HepG2 (cell line): Measurements from ENCODE around the gene MRPS31. TPM values are rescaled to one million over a fixed set of nuclear protein-coding genes. Genes with fewer than 3 reads are reported as not detected.

Source experiments
- ATAC-seq: fragments of 200-7000 bp; cut with Tn5 transposase; 3 replicates; pipeline ENCODE4 v1.9.1; 2020; ENCODE audit warnings: mild to moderate bottlenecking, moderate library complexity
- BruUV-seq: library from RNA; stranded (reverse); fragments of 400-500 nt; replicated peaks from 2 replicates; lab custom pipeline; 2021; lab: Mats Ljungman, UMichigan
- CTCF ChIA-PET: fragments of 300-600 bp; formaldehyde crosslinking; extraction: SDS; loops from one replicate; lab custom pipeline; 2021; ENCODE audit warnings: low total read pairs, inconsistent platforms, low intra/inter-chr PET ratio; lab: Yijun Ruan, JAX
- POLR2A ChIA-PET: fragments of 350-600 bp; sonication (Branson Sonifier 250); formaldehyde crosslinking; loops from one replicate; lab custom pipeline; 2020; ENCODE audit warnings: antibody characterized with exemption, inconsistent platforms; lab: Yijun Ruan, JAX
- DNase-seq: peaks from one replicate; pipeline ENCODE4 v3.0.0-alpha.2; 2015; ENCODE audit warnings: low spot score
- FAIRE-seq: peaks from 3 replicates; lab custom pipeline; 2011; peaks lifted over from hg19 to GRCh38; lab: Jason Lieb, UNC
- H2AFZ ChIP-seq: one replicate; pipeline ENCODE4 v1.6.1; 2011; ENCODE audit warnings: low read length, inconsistent platforms
- H3K27ac ChIP-seq: fragments of 300-600 bp; 3 replicates; pipeline ENCODE4 v1.8.0; 2011; ENCODE audit warnings: mixed run types, mild to moderate bottlenecking, mixed read lengths, low read length, inconsistent platforms; ENCODE audit not compliant: insufficient read depth; ENCODE audit errors: extremely low read length
- H3K27me3 ChIP-seq, 2 experiments: fragments of 200-600 bp in 1 of 2; 2 replicates in 1 of 2; 3 replicates in 1 of 2; pipeline versions ENCODE4 v1.6.0 to v1.8.0; 2011; ENCODE audit warnings: low read length in 2 of 2, mild to moderate bottlenecking in 2 of 2, moderate library complexity in 2 of 2, inconsistent platforms in 1 of 2; ENCODE audit not compliant: insufficient read depth in 2 of 2, control insufficient read depth in 1 of 2
- H3K36me3 ChIP-seq, 2 experiments: fragments of 200-600 bp in 1 of 2; replicated peaks in 1 of 2; 2 replicates in 1 of 2; 3 replicates in 1 of 2; pipeline versions ENCODE4 v1.5.1 to v1.8.0; 2011; ENCODE audit warnings: low read length in 2 of 2, inconsistent platforms in 1 of 2; ENCODE audit not compliant: insufficient read depth in 2 of 2, control insufficient read depth in 1 of 2
- H3K4me1 ChIP-seq: 2 replicates; pipeline ENCODE4 v1.5.1; 2012; ENCODE audit warnings: low read length, inconsistent platforms; ENCODE audit not compliant: insufficient read depth
- H3K4me2 ChIP-seq: 2 replicates; pipeline ENCODE4 v1.6.0; 2011; ENCODE audit warnings: low read depth, low read length, inconsistent platforms
- H3K4me3 ChIP-seq, 3 experiments: fragments of 200-600 bp in 1 of 3; sonication (generic), shearing (Covaris generic) in 1 of 3; replicated peaks in 1 of 3; 2 replicates each; pipeline ENCODE4 v1.5.1; 2011 to 2016; ENCODE audit warnings: low read length in 3 of 3, inconsistent platforms in 2 of 3, low read depth in 2 of 3, mild to moderate bottlenecking in 2 of 3, control low read depth in 1 of 3, mixed read lengths in 1 of 3; ENCODE audit not compliant: insufficient read depth in 1 of 3
- H3K79me2 ChIP-seq: one replicate; pipeline ENCODE4 v1.6.1; 2011; ENCODE audit warnings: low read length, inconsistent platforms; ENCODE audit not compliant: insufficient read depth
- H3K9ac ChIP-seq: 2 replicates; pipeline ENCODE4 v1.6.0; 2011; ENCODE audit warnings: mild to moderate bottlenecking, low read depth, low read length, inconsistent platforms; ENCODE audit not compliant: insufficient read depth
- H3K9me3 ChIP-seq: 2 replicates; pipeline ENCODE4 v1.5.1; 2012; ENCODE audit warnings: mild to moderate bottlenecking, low read length
- H4K20me1 ChIP-seq: 2 replicates; pipeline ENCODE4 v1.6.0; 2011; ENCODE audit warnings: inconsistent platforms, mild to moderate bottlenecking, low read length, moderate library complexity; ENCODE audit not compliant: insufficient read depth
- GTF2F1 ChIP-seq: fragments of 150-350 bp; IDR thresholded peaks from 2 replicates; pipeline ENCODE4 v1.6.1; 2014; ENCODE audit warnings: low read length
- KDM1A ChIP-seq: IDR thresholded peaks from 2 replicates; pipeline ENCODE4 v1.6.1; 2016; ENCODE audit warnings: missing compliant biosample characterization
- SRF ChIP-seq: IDR thresholded peaks from 2 replicates; pipeline ENCODE4 v1.6.1; 2011; ENCODE audit warnings: mild to moderate bottlenecking, low read depth, low read length, moderate library complexity
- ZMYM4 ChIP-seq: sonication (generic); formaldehyde crosslinking; IDR thresholded peaks from 2 replicates; pipeline ENCODE4 v1.8.1; 2023; ENCODE audit warnings: mild to moderate bottlenecking, missing genetic modification reagents
- ZNF317 ChIP-seq: sonication (generic); formaldehyde crosslinking; IDR thresholded peaks from 2 replicates; pipeline ENCODE4 v1.5.0; 2020; ENCODE audit warnings: mild to moderate bottlenecking, missing genetic modification reagents
- ZNF510 ChIP-seq: sonication (generic); formaldehyde crosslinking; IDR thresholded peaks from 2 replicates; pipeline ENCODE4 v1.4.0; 2020; ENCODE audit warnings: low read depth, mild to moderate bottlenecking, missing genetic modification reagents
- ZNF7 ChIP-seq: IDR thresholded peaks from 2 replicates; pipeline ENCODE4 v1.6.1; 2016; ENCODE audit warnings: missing biosample characterization, missing genetic modification reagents
- WGBS: methylation state at CpG from one replicate; pipeline ENCODE4 v1.1.6; 2017; ENCODE audit warnings: low lambda C conversion rate; 5-methylcytosine and 5-hydroxymethylcytosine counted together
- in situ Hi-C: cut with HindIII; loops from 2 replicates; pipeline ENCODE4 v1.10.0; 2017; ENCODE audit warnings: low pct_unique_long_range_greater_than_20kb; ENCODE audit not compliant: extremely low pct_ligation_motif_present
- intact Hi-C: fragments of 100-400 bp; cut with micrococcal nuclease; formaldehyde crosslinking; loops from one replicate; pipeline ENCODE4 v1.10.0; 2022; ENCODE audit not compliant: unreplicated experiment
- polyA plus RNA-seq, 8 experiments: library from polyadenylated mRNA; depleted of rRNA in 3 of 8; stranded (reverse) in 7 of 8; unstranded in 1 of 8; fragments of >200 nt; fragmentation: Illumina TruSeq in 4 of 8; extraction: Trizol in 4 of 8; gene quantifications; 2 replicates each; pipeline versions ENCODE4 v1.2.1 to v1.2.3, GENCODE V29; 2011 to 2016; ENCODE audit warnings: low read depth in 4 of 8, missing spikeins in 1 of 8, mixed read lengths in 1 of 8; ENCODE audit not compliant: insufficient read depth in 1 of 8
- total RNA-seq, 5 experiments: library from RNA; depleted of rRNA; stranded (reverse); fragments of >200 nt; fragmentation: Illumina TruSeq; extraction: Trizol; gene quantifications; 2 replicates each; pipeline ENCODE4 v1.2.3, GENCODE V29; 2016; ENCODE audit warnings: low read depth in 1 of 5
- TF ChIP-seq, protein P1 (sequence below): sonication (generic); formaldehyde crosslinking; IDR thresholded peaks from 2 replicates; pipeline ENCODE4 v1.5.0; 2020; ENCODE audit warnings: missing genetic modification reagents
- TF ChIP-seq, protein P2 (sequence below): sonication (generic); formaldehyde crosslinking; conservative IDR thresholded peaks from 2 replicates; pipeline ENCODE4 v1.4.0; 2020; ENCODE audit warnings: missing genetic modification reagents
- TF ChIP-seq, protein P3 (sequence below): sonication (generic); formaldehyde crosslinking; IDR thresholded peaks from 2 replicates; pipeline ENCODE4 v1.5.0; 2020; ENCODE audit warnings: mild to moderate bottlenecking, missing genetic modification reagents

Gene MRPS31
- total and polyA plus RNA-seq, 2 of the 13 experiments (the other 11 are each of a cell fraction or from before 2014, with no cell fraction given), result 23.7 to 34.1 TPM

DNA sequence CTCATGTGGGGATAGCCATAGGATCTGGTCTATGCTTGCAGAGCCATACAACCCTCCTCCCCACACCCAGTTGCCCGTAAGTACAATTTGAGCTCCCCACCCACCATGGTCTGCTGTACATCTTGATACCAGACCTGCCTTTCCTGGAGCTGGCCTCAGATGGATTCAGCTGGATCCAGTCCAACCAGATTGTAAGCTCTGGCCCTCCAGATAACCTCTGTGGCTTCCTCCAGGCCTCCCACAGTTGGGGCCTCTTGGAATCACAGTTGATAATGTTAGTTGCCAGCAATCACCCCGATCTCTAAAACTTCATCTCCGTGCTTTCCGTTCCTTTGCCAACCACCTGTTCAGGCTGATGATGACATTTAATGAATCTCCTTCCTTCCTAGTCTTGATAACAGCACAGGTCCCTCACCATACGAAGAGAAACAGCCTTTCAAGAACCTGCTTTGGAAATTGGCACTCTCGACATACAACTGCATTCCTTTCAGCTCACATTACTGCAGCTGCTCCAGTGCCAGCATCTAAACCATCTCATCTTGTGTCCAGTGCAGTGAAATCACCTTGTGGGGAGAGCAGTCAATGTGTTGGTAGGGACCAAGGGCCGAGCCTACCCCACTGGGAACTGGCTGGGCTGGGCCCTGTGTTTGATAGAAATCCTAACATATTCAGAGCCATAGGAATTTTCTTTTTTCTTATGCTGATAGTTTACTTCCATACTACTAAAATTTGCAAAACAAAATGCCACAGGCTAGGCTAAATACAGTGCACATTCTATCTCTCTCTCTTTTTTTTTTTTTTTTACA is 89.4 kb downstream of the MRPS31 start:
- Histone ChIP-seq H3K27me3 (no peaks in the 10 kb centered on the region), H3K79me2 (no peaks in the 10 kb centered on the region), H3K4me1 (peaks cover 23% of the 10 kb centered on the region), H3K9me3 (no peaks in the 10 kb centered on the region), H3K4me3 (peak overlapping the region in 2 of 3 experiments; percentile 2 to 38; a peak in 1 of 6 replicates), H3K27ac (no peak overlapping the region), H3K9ac (peak overlapping the region; percentile 33; the same call in 1 of the 2 replicates), H2AFZ (peak overlapping the region; percentile 76), H4K20me1 (no peaks in the 10 kb centered on the region), H3K4me2 (peak overlapping the region; percentile 65), H3K36me3 (no peaks in the 10 kb centered on the region)
- BruUV-seq, result no TSS peak
- no peak for DNase-seq
- in situ Hi-C loops (loop anchor here (5.0 to 25.0 kb wide), 4 partner anchors 609 to 1007 kb away; no protein-coding TSS in a partner anchor), intact Hi-C loops (no loop called here)
- ATAC-seq, result peak; percentile 70
- 17% methylated on average over 7 of the region's 7 CpGs for WGBS
- POLR2A ChIA-PET, result interaction anchor here (0.5 kb wide), 1 partner anchor 52 kb away, joined by 4 read pairs; no protein-coding TSS in a partner anchor
- FAIRE-seq, result no peak
- CTCF ChIA-PET, result interaction anchor here (2.4 to 2.7 kb wide), 2 partner anchors 738 to 997 kb away, joined by 13 to 32 read pairs; no protein-coding TSS in a partner anchor
- peak; percentile 94 for TF ChIP-seq ZNF317 (CRISPR knock-in tag)
- TF ChIP-seq, protein P1, sequence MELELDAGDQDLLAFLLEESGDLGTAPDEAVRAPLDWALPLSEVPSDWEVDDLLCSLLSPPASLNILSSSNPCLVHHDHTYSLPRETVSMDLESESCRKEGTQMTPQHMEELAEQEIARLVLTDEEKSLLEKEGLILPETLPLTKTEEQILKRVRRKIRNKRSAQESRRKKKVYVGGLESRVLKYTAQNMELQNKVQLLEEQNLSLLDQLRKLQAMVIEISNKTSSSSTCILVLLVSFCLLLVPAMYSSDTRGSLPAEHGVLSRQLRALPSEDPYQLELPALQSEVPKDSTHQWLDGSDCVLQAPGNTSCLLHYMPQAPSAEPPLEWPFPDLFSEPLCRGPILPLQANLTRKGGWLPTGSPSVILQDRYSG (CRISPR knock-in tag), result no peak

GRCh38 chr13:40680659-40681323 is 90.2 kb downstream of the MRPS31 start:
- Histone ChIP-seq H3K4me1 (peaks cover 23% of the 10 kb centered on the region), H3K27me3 (no peaks in the 10 kb centered on the region), H3K9me3 (no peaks in the 10 kb centered on the region), H3K36me3 (no peaks in the 10 kb centered on the region), H4K20me1 (no peaks in the 10 kb centered on the region), H3K9ac (no peak overlapping the region), H3K4me3 (no peak overlapping the region), H3K79me2 (no peaks in the 10 kb centered on the region), H3K4me2 (peak overlapping the region; percentile 65), H2AFZ (no peak overlapping the region), H3K27ac (no peak overlapping the region)
- CTCF ChIA-PET, result interaction anchor here (2.7 kb wide), 1 partner anchor 737 kb away, joined by 32 read pairs; no protein-coding TSS in a partner anchor
- intact Hi-C loops, result no loop called here
- in situ Hi-C loops, result loop anchor here (5.0 to 25.0 kb wide), 4 partner anchors 608 to 1006 kb away; no protein-coding TSS in a partner anchor
- FAIRE-seq, result no peak
- no peak for ATAC-seq
- no TSS peak for BruUV-seq
- WGBS, result 57% methylated on average over 7 of the region's 7 CpGs
- DNase-seq, result no peak
- POLR2A ChIA-PET, result interaction anchor here (0.5 kb wide), 1 partner anchor 53 kb away, joined by 4 read pairs; no protein-coding TSS in a partner anchor
- no peak for TF ChIP-seq ZNF7 (CRISPR knock-in tag)
- no peak for TF ChIP-seq KDM1A (CRISPR knock-in tag)
- no peak for TF ChIP-seq GTF2F1
- TF ChIP-seq, protein P2, sequence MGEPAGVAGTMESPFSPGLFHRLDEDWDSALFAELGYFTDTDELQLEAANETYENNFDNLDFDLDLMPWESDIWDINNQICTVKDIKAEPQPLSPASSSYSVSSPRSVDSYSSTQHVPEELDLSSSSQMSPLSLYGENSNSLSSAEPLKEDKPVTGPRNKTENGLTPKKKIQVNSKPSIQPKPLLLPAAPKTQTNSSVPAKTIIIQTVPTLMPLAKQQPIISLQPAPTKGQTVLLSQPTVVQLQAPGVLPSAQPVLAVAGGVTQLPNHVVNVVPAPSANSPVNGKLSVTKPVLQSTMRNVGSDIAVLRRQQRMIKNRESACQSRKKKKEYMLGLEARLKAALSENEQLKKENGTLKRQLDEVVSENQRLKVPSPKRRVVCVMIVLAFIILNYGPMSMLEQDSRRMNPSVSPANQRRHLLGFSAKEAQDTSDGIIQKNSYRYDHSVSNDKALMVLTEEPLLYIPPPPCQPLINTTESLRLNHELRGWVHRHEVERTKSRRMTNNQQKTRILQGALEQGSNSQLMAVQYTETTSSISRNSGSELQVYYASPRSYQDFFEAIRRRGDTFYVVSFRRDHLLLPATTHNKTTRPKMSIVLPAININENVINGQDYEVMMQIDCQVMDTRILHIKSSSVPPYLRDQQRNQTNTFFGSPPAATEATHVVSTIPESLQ (CRISPR knock-in tag), result no peak
- TF ChIP-seq, protein P3, sequence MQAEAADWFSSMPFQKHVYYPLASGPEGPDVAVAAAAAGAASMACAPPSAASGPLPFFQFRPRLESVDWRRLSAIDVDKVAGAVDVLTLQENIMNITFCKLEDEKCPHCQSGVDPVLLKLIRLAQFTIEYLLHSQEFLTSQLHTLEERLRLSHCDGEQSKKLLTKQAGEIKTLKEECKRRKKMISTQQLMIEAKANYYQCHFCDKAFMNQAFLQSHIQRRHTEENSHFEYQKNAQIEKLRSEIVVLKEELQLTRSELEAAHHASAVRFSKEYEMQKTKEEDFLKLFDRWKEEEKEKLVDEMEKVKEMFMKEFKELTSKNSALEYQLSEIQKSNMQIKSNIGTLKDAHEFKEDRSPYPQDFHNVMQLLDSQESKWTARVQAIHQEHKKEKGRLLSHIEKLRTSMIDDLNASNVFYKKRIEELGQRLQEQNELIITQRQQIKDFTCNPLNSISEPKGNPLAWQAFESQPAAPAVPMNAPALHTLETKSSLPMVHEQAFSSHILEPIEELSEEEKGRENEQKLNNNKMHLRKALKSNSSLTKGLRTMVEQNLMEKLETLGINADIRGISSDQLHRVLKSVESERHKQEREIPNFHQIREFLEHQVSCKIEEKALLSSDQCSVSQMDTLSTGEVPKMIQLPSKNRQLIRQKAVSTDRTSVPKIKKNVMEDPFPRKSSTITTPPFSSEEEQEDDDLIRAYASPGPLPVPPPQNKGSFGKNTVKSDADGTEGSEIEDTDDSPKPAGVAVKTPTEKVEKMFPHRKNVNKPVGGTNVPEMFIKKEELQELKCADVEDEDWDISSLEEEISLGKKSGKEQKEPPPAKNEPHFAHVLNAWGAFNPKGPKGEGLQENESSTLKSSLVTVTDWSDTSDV (CRISPR knock-in tag), result no peak
- no peak for TF ChIP-seq SRF
- TF ChIP-seq ZNF510, result no peak
- no peak for TF ChIP-seq ZMYM4 (CRISPR knock-in tag)
